ENCODE measurements around the gene ERI3.

The ERI3 gene

DNA sequence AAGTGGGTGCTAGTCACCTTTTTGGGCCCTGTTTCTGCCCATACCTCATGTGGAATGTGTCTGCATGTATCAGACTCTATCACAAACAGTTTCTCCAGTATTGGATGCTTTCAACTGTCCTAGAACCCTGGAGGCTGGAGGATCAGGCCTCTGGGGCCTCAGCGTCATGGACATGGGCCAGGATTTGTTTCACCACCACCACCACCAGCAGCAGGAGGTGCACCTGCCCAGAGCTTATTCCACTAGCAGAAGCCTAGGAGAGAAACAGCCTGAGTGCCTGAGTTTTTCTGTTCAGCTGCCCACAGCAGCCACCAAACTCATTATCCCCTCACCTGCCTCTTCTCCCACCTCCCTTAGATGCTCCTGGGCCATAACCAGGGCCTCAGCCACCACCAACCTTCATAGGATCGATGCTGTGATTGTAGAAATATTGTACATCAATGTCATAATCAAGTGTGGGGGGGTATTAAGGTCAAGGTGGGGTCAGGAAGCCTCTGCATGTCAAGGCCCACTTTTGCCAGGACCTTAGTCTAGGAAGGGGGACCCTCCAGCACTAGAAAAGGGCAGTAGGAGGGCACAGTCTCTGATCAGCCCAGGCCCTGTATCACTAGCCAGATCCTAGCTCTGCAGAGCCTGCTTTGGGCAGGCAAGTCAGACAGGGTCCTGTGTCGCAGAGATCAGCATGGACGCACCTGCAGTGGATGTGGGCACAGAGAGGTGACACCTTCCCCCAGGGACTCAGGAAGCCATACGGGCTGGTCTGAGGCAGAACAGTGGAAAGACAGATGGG lies 132.5 kb downstream of the ERI3 start:
- TF ChIP-seq CTCF (IDR thresholded peaks at IDR 0.05), result no peak
- Histone ChIP-seq H3K27ac (no peak overlapping the region), H3K4me3 (no peak overlapping the region)
- no peak for DNase-seq (ENCODE audit: low spot score)

DNA sequence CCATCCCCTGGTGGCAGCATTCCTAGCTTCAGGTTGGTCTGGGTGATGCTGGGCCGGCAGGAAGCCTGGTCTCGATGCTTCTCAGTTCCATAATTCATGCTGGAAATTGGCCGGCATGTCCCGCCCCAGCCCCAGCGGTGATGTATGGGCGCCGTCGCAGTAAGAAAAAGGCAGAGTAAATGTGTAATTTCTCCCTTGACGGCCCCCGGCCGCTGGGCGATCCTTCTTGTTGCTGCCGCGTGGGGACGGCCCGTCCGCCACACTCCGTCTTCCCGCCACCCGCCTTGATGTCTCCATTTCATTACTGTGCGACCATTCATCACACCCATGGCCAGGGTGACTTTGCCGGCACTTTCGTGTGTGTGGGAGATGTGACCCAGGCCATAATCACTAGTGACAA lies 133.3 kb downstream of the ERI3 start:
- no peak for TF ChIP-seq CTCF (IDR thresholded peaks at IDR 0.05)
- Histone ChIP-seq H3K27ac (no peak overlapping the region), H3K4me3 (no peak overlapping the region)
- DNase-seq (ENCODE audit: low spot score), result no peak

GRCh38 chr1:44220755-44221154 lies 134.3 kb downstream of the ERI3 start:
- no peak for TF ChIP-seq CTCF (IDR thresholded peaks at IDR 0.05)
- H3K4me3 ChIP-seq, result no peak overlapping the region
- no peak for DNase-seq (ENCODE audit: low spot score)
- H3K27ac ChIP-seq, result no peak overlapping the region

GRCh38 chr1:44220001-44220751 lies 134.9 kb downstream of the ERI3 start:
- TF ChIP-seq CTCF (IDR thresholded peaks at IDR 0.05), result no peak
- H3K4me3 ChIP-seq, result no peak overlapping the region
- H3K27ac ChIP-seq, result no peak overlapping the region
- DNase-seq (ENCODE audit: low spot score), result no peak

GRCh38 chr1:44219301-44219626 lies 135.8 kb downstream of the ERI3 start:
- Histone ChIP-seq H3K27ac (no peak overlapping the region), H3K4me3 (no peak overlapping the region)
- no peak for DNase-seq (ENCODE audit: low spot score)
- no peak for TF ChIP-seq CTCF (IDR thresholded peaks at IDR 0.05)

GRCh38 chr1:44218503-44219300 lies 136.4 kb downstream of the ERI3 start:
- no peak overlapping the region for H3K27ac ChIP-seq
- TF ChIP-seq CTCF (IDR thresholded peaks at IDR 0.05), result no peak
- H3K4me3 ChIP-seq, result no peak overlapping the region
- DNase-seq (ENCODE audit: low spot score), result no peak
